Mucosa of stomach (tissue), 1 donor: Measurements from ENCODE around the gene TMEM229A.
"Not testable (repeated sequence)": the region's sequence is repeated elsewhere in the genome, so short reads cannot be mapped to it uniquely, and the experiment has no call there.

Experiments
- H3K27me3 ChIP-seq: one replicate; pipeline ENCODE4 v1.7.0; 2013; ENCODE audit warnings: mild to moderate bottlenecking, low read length; ENCODE audit not compliant: control insufficient read depth, insufficient read depth
- H3K36me3 ChIP-seq: one replicate; pipeline ENCODE4 v1.7.0; 2013; ENCODE audit warnings: low read length; ENCODE audit not compliant: control insufficient read depth, insufficient read depth
- H3K4me1 ChIP-seq: one replicate; pipeline ENCODE4 v1.7.0; 2013; ENCODE audit warnings: mild to moderate bottlenecking, low read length; ENCODE audit not compliant: control insufficient read depth, insufficient read depth
- H3K4me3 ChIP-seq: one replicate; pipeline ENCODE4 v1.7.0; 2013; ENCODE audit warnings: low read length
- H3K9ac ChIP-seq: one replicate; pipeline ENCODE4 v1.7.0; 2013; ENCODE audit warnings: mild to moderate bottlenecking, low read length, moderate library complexity
- H3K9me3 ChIP-seq: one replicate; pipeline ENCODE4 v1.7.0; 2013; ENCODE audit warnings: mild to moderate bottlenecking, low read length, moderate library complexity; ENCODE audit not compliant: control insufficient read depth
- donor health status: Pancreatic carcinoma.

Gene TMEM229A

GRCh38 chr7:124030964-124031363 lies 1.9 kb downstream of the TMEM229A start:
- Histone ChIP-seq H3K36me3 (no peaks in the 10 kb centered on the region), H3K4me1 (peaks cover 16% of the 10 kb centered on the region), H3K27me3 (peaks cover 20% of the 10 kb centered on the region), H3K9ac (no peak overlapping the region), H3K9me3 (no peaks in the 10 kb centered on the region), H3K4me3 (no peak overlapping the region)

DNA sequence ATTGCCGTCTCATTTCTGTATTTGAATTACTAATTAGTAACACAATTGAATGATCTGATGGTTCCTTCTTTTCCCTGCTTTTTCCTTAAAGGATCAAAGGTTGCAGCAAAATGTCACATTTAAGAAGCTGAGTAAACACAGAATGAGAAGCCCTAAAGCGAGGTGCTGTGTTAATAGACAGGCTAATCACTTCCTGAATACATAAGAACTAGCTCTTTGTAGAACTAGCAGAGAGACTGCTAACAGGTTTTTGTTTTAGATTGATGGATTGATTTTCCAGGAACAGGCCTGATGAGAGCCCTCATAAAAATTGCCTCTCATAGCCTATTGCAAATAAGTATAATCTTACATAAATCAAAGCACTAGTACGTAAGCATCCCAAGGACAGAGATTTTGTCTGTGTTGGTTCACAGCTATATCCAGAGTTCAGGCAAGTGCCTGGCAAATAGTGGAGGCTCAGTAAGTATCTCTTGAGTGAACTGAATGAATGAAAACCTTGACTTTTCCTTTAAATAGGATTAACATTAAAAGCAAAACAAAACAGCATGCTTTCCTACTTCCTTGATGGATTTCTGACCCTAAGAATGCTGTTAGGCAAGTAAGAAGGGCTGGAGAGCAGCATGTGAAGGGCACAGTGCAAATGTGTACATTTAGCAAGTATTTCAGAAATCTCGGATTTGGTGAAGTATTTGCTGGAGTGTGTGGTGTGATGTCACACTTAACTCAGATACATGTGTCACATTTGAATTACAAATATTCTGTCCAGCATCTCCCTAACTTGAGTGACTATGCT lies 3.3 kb downstream of the TMEM229A start:
- no peaks in the 10 kb centered on the region for H3K36me3 ChIP-seq
- peaks cover 20% of the 10 kb centered on the region for H3K27me3 ChIP-seq
- H3K9me3 ChIP-seq, result no peaks in the 10 kb centered on the region
- H3K9ac ChIP-seq, result no peak overlapping the region
- H3K4me1 ChIP-seq, result peaks cover 16% of the 10 kb centered on the region
- no peak overlapping the region for H3K4me3 ChIP-seq

- H3K27me3 ChIP-seq, result peaks cover 14% of the 10 kb centered on the region
- no peak overlapping the region for H3K9ac ChIP-seq
- no peak overlapping the region for H3K4me3 ChIP-seq
- H3K36me3 ChIP-seq, result no peaks in the 10 kb centered on the region
- H3K9me3 ChIP-seq, result no peaks in the 10 kb centered on the region
- H3K4me1 ChIP-seq, result peaks cover 10% of the 10 kb centered on the region
Observed at GRCh38 chr7:124027236-124027635, 5.6 kb downstream of the TMEM229A start.

DNA sequence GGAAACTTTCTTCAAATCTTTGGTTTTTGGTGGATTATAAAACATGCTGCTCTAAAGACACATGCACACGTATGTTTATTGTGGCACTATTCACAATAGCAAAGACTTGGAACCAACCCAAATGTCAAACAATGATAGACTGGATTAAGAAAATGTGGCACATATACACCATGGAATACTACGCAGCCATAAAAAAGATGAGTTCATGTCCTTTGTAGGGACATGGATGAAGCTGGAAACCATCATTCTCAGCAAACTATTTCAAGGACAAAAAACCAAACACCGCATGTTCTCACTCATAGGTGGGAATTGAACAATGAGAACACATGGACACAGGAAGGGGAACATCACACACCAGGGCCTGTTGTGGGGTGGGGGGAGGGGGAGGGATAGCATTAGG lies 8.5 kb downstream of the TMEM229A start:
- H3K9me3 ChIP-seq, H3K27me3 ChIP-seq, H3K9ac ChIP-seq, H3K4me3 ChIP-seq, H3K36me3 ChIP-seq: not testable (repeated sequence)
- peaks cover 14% of the 10 kb centered on the region for H3K4me1 ChIP-seq

GRCh38 chr7:124022551-124022950 lies 10.3 kb downstream of the TMEM229A start:
- Histone ChIP-seq H3K27me3 (no peaks in the 10 kb centered on the region), H3K9ac (no peak overlapping the region), H3K4me1 (peaks cover 14% of the 10 kb centered on the region), H3K4me3 (no peak overlapping the region), H3K36me3 (no peaks in the 10 kb centered on the region), H3K9me3 (no peaks in the 10 kb centered on the region)

- H3K36me3 ChIP-seq, result no peaks in the 10 kb centered on the region
- no peaks in the 10 kb centered on the region for H3K27me3 ChIP-seq
- peaks cover 14% of the 10 kb centered on the region for H3K4me1 ChIP-seq
- no peaks in the 10 kb centered on the region for H3K9me3 ChIP-seq
- H3K9ac ChIP-seq, result no peak overlapping the region
- H3K4me3 ChIP-seq, result no peak overlapping the region
Observed at GRCh38 chr7:124020060-124020459, 12.8 kb downstream of the TMEM229A start.

GRCh38 chr7:124013306-124013705 lies 19.6 kb downstream of the TMEM229A start:
- H3K9me3 ChIP-seq, result no peaks in the 10 kb centered on the region

DNA sequence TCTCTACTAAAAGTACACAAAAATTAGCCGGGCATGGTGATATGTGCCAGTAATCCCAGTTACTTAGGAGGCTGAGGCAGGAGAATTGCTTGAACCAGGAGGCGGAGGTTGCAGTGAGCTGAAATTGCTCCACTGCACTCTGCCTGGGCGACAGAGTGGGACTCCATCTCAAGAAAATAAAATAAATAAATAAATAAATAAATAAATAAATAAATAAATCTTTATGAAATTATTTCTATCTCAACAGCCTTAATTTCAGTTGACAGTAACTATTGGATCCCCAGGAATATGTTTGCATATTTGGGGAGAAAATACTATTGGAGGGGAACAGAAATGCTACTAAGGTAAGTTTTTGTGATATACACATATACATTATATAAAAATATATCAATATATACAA lies 20.0 kb downstream of the TMEM229A start:
- H3K4me1 ChIP-seq, result no peaks in the 10 kb centered on the region
- no peaks in the 10 kb centered on the region for H3K9me3 ChIP-seq
- H3K27me3 ChIP-seq, result no peaks in the 10 kb centered on the region
- H3K9ac ChIP-seq, result no peak overlapping the region
- no peaks in the 10 kb centered on the region for H3K36me3 ChIP-seq
- H3K4me3 ChIP-seq, result no peak overlapping the region

More at GRCh38 chr7:124013306-124013705, 19.6 kb downstream of the TMEM229A start:
- Histone ChIP-seq H3K4me3 (no peak overlapping the region), H3K4me1 (no peaks in the 10 kb centered on the region), H3K9ac (no peak overlapping the region), H3K27me3 (no peaks in the 10 kb centered on the region), H3K36me3 (no peaks in the 10 kb centered on the region)

- no peak overlapping the region for H3K4me3 ChIP-seq
- H3K27me3 ChIP-seq, result no peaks in the 10 kb centered on the region
- H3K4me1 ChIP-seq, result peaks cover 7% of the 10 kb centered on the region
- no peak overlapping the region for H3K9ac ChIP-seq
- no peaks in the 10 kb centered on the region for H3K36me3 ChIP-seq
- H3K9me3 ChIP-seq, result no peaks in the 10 kb centered on the region
Observed at GRCh38 chr7:124009321-124009720, 23.5 kb downstream of the TMEM229A start.

DNA sequence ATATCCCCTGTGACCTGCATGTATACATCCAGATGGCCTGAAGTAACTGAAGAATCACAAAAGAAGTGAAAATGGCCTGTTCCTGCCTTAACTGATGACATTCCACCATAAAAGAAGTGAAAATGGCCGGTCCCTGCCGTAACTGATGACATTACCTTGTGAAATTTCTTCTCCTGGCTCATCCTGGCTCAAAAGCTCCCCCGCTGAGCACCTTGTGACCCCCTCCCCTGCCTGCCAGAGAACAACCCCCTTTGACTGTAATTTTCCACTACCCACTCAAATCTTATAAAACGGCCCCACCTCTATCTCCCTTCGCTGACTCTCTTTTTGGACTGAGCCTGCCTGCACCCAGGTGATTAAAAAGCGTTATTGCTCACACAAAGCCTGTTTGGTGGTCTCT lies 24.6 kb downstream of the TMEM229A start:
- not testable (repeated sequence) for H3K4me3 ChIP-seq, H3K27me3 ChIP-seq, H3K9me3 ChIP-seq, H3K9ac ChIP-seq, H3K4me1 ChIP-seq, H3K36me3 ChIP-seq

- Histone ChIP-seq H3K27me3 (no peaks in the 10 kb centered on the region), H3K9ac (no peak overlapping the region), H3K4me3 (no peak overlapping the region), H3K9me3 (no peaks in the 10 kb centered on the region), H3K36me3 (no peaks in the 10 kb centered on the region), H3K4me1 (no peaks in the 10 kb centered on the region)
Observed at GRCh38 chr7:123999703-124000102, 33.2 kb downstream of the TMEM229A start.

- Histone ChIP-seq H3K4me1 (no peaks in the 10 kb centered on the region), H3K36me3 (no peaks in the 10 kb centered on the region), H3K4me3 (no peak overlapping the region), H3K9ac (no peak overlapping the region), H3K27me3 (no peaks in the 10 kb centered on the region), H3K9me3 (no peaks in the 10 kb centered on the region)
Observed at GRCh38 chr7:123998921-123999320, 33.9 kb downstream of the TMEM229A start.

DNA sequence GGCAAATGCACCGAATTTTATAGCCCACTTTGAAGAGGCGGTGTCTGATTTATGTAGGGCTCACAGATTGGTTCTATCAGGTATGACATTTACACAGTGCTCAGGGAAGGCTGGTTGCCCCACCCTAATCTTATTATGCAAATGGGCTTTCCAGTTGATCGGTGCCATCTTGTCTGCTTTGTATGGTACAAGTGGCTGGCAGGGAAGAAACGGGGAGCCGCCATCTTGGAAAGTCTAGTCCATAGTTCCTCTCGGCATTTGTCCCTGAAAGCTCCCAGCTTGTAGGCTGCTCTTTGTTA lies 36.6 kb downstream of the TMEM229A start:
- H3K4me1 ChIP-seq, result no peaks in the 10 kb centered on the region
- no peaks in the 10 kb centered on the region for H3K9me3 ChIP-seq
- no peak overlapping the region for H3K9ac ChIP-seq
- H3K36me3 ChIP-seq, result no peaks in the 10 kb centered on the region
- H3K27me3 ChIP-seq, result no peaks in the 10 kb centered on the region
- H3K4me3 ChIP-seq, result no peak overlapping the region
